A549 treated with CpdA at 1 μM for 4 hours (cell line): ENCODE results near the gene RAD51B. TPM values are rescaled to one million over a fixed set of nuclear protein-coding genes. Genes with fewer than 3 reads are reported as not detected.

Experiments used
- total RNA-seq: library from RNA; stranded (reverse); fragments of 200-300 nt; extraction: Qiagen RNA extraction; gene quantifications from 5 replicates; pipeline ENCODE4 v1.2.3, GENCODE V29; 2022; ENCODE audit warnings: low read depth

The RAD51B gene
- 4.2 to 8.0 TPM (median 4.4 TPM) in 5 replicates for total RNA-seq

DNA sequence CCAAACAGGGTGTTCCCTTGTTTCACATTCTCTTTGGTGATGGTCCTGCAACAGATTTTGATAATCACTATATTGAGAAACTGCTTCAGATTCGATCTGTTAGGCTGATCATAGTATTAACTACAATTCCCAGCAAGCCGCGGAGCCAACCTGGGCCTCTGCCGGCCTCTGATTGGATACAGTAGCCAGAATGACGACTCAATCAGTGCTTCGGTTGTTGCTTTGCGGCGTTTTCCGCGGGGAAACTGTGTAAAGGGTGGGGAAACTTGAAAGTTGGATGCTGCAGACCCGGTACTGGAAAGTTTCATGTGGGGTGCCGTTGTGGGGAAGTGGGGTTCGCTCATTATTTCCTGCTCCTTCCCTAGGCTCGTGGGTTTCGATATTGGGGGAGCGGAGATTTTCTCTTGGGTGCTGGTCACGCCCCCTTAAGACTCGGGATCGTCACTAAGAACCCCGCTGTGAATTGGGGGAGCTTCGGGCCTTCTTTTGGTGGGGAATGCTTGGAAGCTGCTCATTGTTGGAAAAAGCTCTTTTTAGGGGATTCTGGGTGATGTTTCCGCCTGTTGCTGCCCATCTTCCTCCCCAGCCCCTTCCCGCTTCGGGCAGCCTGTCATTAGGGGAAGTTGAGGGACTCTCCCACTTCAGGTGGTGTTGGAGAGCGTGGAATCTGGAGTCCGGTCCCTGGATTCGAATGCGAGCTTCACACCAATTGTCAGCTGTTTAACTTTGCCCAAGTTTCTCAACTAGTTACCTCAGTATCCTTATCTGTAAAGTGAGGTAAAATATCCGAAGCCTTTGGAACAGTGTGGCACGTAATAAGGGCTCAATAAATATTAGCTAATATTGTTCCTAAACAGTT lies at the start of gene RAD51B:
Gene RAD51B, plus strand, starts transcription at position 217 of the 859 bp plus-strand sequence.

DNA sequence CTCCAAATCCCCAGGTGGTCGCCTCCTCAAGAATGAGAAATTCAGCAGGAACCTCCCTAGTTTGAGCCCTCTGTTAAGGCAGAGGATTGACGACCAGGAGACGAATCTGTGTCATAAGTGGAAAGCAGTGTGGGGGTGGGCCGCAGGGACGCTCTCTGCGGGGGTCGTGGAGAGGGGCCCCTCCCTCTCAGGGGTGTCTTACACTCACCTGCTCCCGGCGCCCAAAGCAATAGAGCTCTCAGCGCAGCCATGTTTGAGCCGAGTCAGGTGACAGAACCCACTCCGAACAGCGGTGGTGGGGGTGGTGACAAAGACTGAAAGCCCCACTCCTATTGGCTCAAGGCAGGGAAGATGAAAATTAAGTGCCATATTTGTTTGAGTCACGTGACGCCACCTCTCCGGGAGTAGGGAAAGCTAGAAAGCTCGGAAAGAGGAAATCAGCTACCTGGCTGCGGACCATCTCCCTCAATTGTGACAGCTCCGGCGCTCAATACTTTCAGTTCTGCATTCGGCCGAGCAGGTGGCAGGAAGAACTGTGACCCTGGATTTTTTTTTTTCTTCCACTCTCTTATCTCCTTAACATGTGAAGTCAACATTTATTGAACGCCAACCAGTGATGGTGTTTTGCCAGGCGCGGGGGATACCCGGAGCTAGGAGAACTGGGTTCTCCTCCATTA lies 3.1 kb upstream of the RAD51B start, which contains the start of gene ZFYVE26:
Gene ZFYVE26, minus strand, starts transcription at position 265 of the 677 bp plus-strand sequence. CDS start 627 bp downstream, outside the sequence.

Other genes with a start within 250 kb of the RAD51B start
- 18.8 to 22.0 TPM (median 21.2 TPM) in 5 replicates for gene PIGH, start 219.5 kb upstream of the RAD51B start, total RNA-seq
- 1.3 to 2.7 TPM (median 1.9 TPM) in 5 replicates for gene ARG2, start 199.9 kb upstream of the RAD51B start, total RNA-seq
- gene VTI1B, start 145.1 kb upstream of the RAD51B start, total RNA-seq = 73.8 to 94.1 TPM (median 90.8 TPM) in 5 replicates
- gene RDH11, start 124.0 kb upstream of the RAD51B start, total RNA-seq = 59.7 to 71.1 TPM (median 63.5 TPM) in 5 replicates
- gene RDH12, start 117.9 kb upstream of the RAD51B start, total RNA-seq = 0.06 to 0.13 TPM (median 0.07 TPM) in 3 of 5 replicates, not detected in the others
- 5.5 to 6.5 TPM (median 5.7 TPM) in 5 replicates for gene ZFYVE26, start 3.2 kb upstream of the RAD51B start, total RNA-seq